NB4 (cell line): ENCODE measurements around the gene TTC34.

Experiments used
- CTCF ChIP-seq: IDR thresholded peaks from one replicate; pipeline ENCODE4 v1.5.1; 2012; ENCODE audit warnings: low read depth, low read length
- POLR2A ChIP-seq: IDR thresholded peaks from 2 replicates; pipeline ENCODE4 v1.6.1; 2011; ENCODE audit warnings: mild to moderate bottlenecking; ENCODE audit not compliant: insufficient read length; ENCODE audit errors: extremely low read depth

- TF ChIP-seq POLR2A, result no peak
- TF ChIP-seq CTCF, result no peak
These were observed 196.5 kb downstream of the TTC34 start for GRCh38 chr1:2604844-2605508.
